K562 (cell line): ENCODE results near the gene CCDC183. TPM values are rescaled to one million over a fixed set of nuclear protein-coding genes. Genes with fewer than 3 reads are reported as not detected.

Experiments
- ATAC-seq: fragments of 200-7000 bp; cut with Tn5 transposase; 3 replicates; pipeline ENCODE4 v1.9.1; 2020; ENCODE audit warnings: moderate library complexity
- BruUV-seq: library from RNA; stranded (reverse); fragments of 400-500 nt; replicated peaks from 2 replicates; lab custom pipeline; 2021; lab: Mats Ljungman, UMichigan
- CTCF ChIA-PET: fragments of 300-600 bp; formaldehyde crosslinking; extraction: SDS; loops from one replicate; lab custom pipeline; 2021; ENCODE audit warnings: low intra/inter-chr PET ratio; lab: Yijun Ruan, JAX
- POLR2A ChIA-PET: fragments of 300-600, 350-650 bp; sonication (Branson Sonifier 250); formaldehyde crosslinking; extraction: SDS; loops from one replicate; lab custom pipeline; 2021; ENCODE audit warnings: antibody characterized with exemption, inconsistent platforms; lab: Yijun Ruan, JAX
- DNase-seq, 4 experiments: peaks; one replicate each; pipeline versions ENCODE4 v3.0.0 to v3.0.0-alpha.2; 2011 to 2018; ENCODE audit warnings: low spot score in 3 of 4, mixed read lengths in 3 of 4; ENCODE audit errors: extremely low read depth in 1 of 4
- FAIRE-seq: peaks from 2 replicates; lab custom pipeline; 2011; peaks lifted over from hg19 to GRCh38; lab: Jason Lieb, UNC
- H2AFZ ChIP-seq: 2 replicates; pipeline ENCODE4 v1.6.0; 2011; ENCODE audit warnings: low read depth, low read length, control low read depth, inconsistent platforms
- H3K27ac ChIP-seq: fragments of 200-600 bp; 3 replicates; pipeline ENCODE4 v1.8.0; 2011; ENCODE audit warnings: low read depth, mild to moderate bottlenecking, control low read depth, inconsistent platforms, low read length, moderate library complexity, mixed read lengths; ENCODE audit errors: extremely low read depth
- H3K27me3 ChIP-seq, 2 experiments: fragments of 300-600 bp in 1 of 2; 2 replicates in 1 of 2; 3 replicates in 1 of 2; pipeline versions ENCODE4 v1.6.0 to v1.8.0; 2011; ENCODE audit warnings: inconsistent platforms in 2 of 2, low read length in 2 of 2, mild to moderate bottlenecking in 1 of 2, mixed read lengths in 1 of 2, moderate library complexity in 1 of 2; ENCODE audit not compliant: control insufficient read depth in 2 of 2, insufficient read depth in 2 of 2
- H3K36me3 ChIP-seq: fragments of 300-600 bp; 3 replicates; pipeline ENCODE4 v1.8.0; 2011; ENCODE audit warnings: mild to moderate bottlenecking, low read length, inconsistent platforms; ENCODE audit not compliant: control insufficient read depth, insufficient read depth
- H3K4me1 ChIP-seq, 2 experiments: fragments of 200-600 bp in 1 of 2; replicated peaks in 1 of 2; 2 replicates in 1 of 2; 3 replicates in 1 of 2; pipeline versions ENCODE4 v1.5.1 to v1.8.0; 2011; ENCODE audit warnings: inconsistent platforms in 2 of 2, low read length in 2 of 2, mild to moderate bottlenecking in 1 of 2, mixed read lengths in 1 of 2, moderate library complexity in 1 of 2; ENCODE audit not compliant: control insufficient read depth in 2 of 2, insufficient read depth in 2 of 2
- H3K4me2 ChIP-seq: 2 replicates; pipeline ENCODE4 v1.6.1; 2011; ENCODE audit warnings: low read length, control low read depth, inconsistent platforms, mixed read lengths; ENCODE audit not compliant: insufficient read depth
- H3K4me3 ChIP-seq: fragments of 200-600 bp; sonication (generic), shearing (Covaris generic); 2 replicates; pipeline ENCODE4 v1.5.1; 2016; ENCODE audit warnings: control low read depth, inconsistent platforms
- H3K79me2 ChIP-seq: fragments of 200-600 bp; 3 replicates; pipeline ENCODE4 v1.8.0; 2011; ENCODE audit warnings: low read length, inconsistent platforms; ENCODE audit not compliant: control insufficient read depth, insufficient read depth
- H3K9ac ChIP-seq, 2 experiments: 2 replicates each; pipeline versions ENCODE4 v1.6.0 to v1.6.1; 2011; ENCODE audit warnings: low read depth in 2 of 2, low read length in 2 of 2, control low read depth in 1 of 2, inconsistent platforms in 1 of 2, mild to moderate bottlenecking in 1 of 2, mixed read lengths in 1 of 2; ENCODE audit not compliant: insufficient read depth in 1 of 2
- H3K9me1 ChIP-seq: one replicate; pipeline ENCODE4 v1.6.0; 2011; ENCODE audit warnings: inconsistent platforms, mild to moderate bottlenecking, low read length, moderate library complexity; ENCODE audit not compliant: control insufficient read depth, insufficient read depth
- H3K9me3 ChIP-seq: replicated peaks from 2 replicates; pipeline ENCODE4 v1.5.1; 2011; ENCODE audit warnings: low read depth, low read length, inconsistent platforms; ENCODE audit not compliant: control insufficient read depth, insufficient read depth
- H4K20me1 ChIP-seq: replicated peaks from 2 replicates; pipeline ENCODE4 v1.6.1; 2011; ENCODE audit warnings: low read length, inconsistent platforms, mixed read lengths; ENCODE audit not compliant: control insufficient read depth, insufficient read depth
- ATF4 ChIP-seq: fragments of 450-650 bp; formaldehyde crosslinking; IDR thresholded peaks from 2 replicates; pipeline ENCODE4 v1.4.0; 2022; ENCODE audit warnings: mild to moderate bottlenecking, moderate library complexity
- FOXA3 ChIP-seq, 2 experiments: fragments of 450-650 bp in 1 of 2; sonication (generic) in 1 of 2; formaldehyde crosslinking; IDR thresholded peaks in 1 of 2; conservative IDR thresholded peaks in 1 of 2; 2 replicates each; pipeline versions ENCODE4 v1.4.0 to v1.8.0; 2020 to 2022; ENCODE audit warnings: mild to moderate bottlenecking in 2 of 2, missing genetic modification reagents in 1 of 2
- HES1 ChIP-seq: fragments of 450-650 bp; IDR thresholded peaks from 2 replicates; pipeline ENCODE4 v1.6.1; 2016; ENCODE audit warnings: low read depth, mild to moderate bottlenecking, moderate library complexity
- MED1 ChIP-seq: sonication (generic); formaldehyde crosslinking; IDR thresholded peaks from 2 replicates; pipeline ENCODE4 v1.8.1; 2023; ENCODE audit warnings: missing genetic modification reagents, borderline replicate concordance
- NFIC ChIP-seq: fragments of 450-650 bp; IDR thresholded peaks from 2 replicates; pipeline ENCODE4 v1.6.1; 2017; ENCODE audit warnings: mild to moderate bottlenecking, inconsistent platforms
- NR4A1 ChIP-seq, 2 experiments: fragments of 250-450 bp in 1 of 2; fragments of 450-650 bp in 1 of 2; sonication (Bioruptor Pico) in 1 of 2; IDR thresholded peaks; 2 replicates each; pipeline versions ENCODE4 v1.4.0 to v1.6.1; 2016 to 2020; ENCODE audit warnings: mild to moderate bottlenecking in 2 of 2, missing compliant biosample characterization in 1 of 2, missing genetic modification characterization in 1 of 2, moderate library complexity in 1 of 2
- PHTF2 ChIP-seq: fragments of 250-450 bp; sonication (Bioruptor Pico); IDR thresholded peaks from 2 replicates; pipeline ENCODE4 v1.5.0; 2021; ENCODE audit warnings: mild to moderate bottlenecking
- ZBTB17 ChIP-seq: fragments of 450-650 bp; formaldehyde crosslinking; IDR thresholded peaks from 2 replicates; pipeline ENCODE4 v1.4.0; 2020; ENCODE audit warnings: mild to moderate bottlenecking
- ZMIZ1 ChIP-seq, 2 experiments: fragments of 150-350 bp in 1 of 2; IDR thresholded peaks; 2 replicates each; pipeline ENCODE4 v1.6.1; 2012 to 2016; ENCODE audit warnings: low read depth in 2 of 2, low read length in 2 of 2, mild to moderate bottlenecking in 1 of 2, moderate library complexity in 1 of 2
- ZNF134 ChIP-seq: fragments of 250-450 bp; sonication (Bioruptor Pico); conservative IDR thresholded peaks from 2 replicates; pipeline ENCODE4 v1.4.0; 2020
- WGBS: fragments of 100-300 bp; shearing (Covaris generic); methylation state at CpG from one replicate; pipeline ENCODE4 v1.1.6; 2016; ENCODE audit warnings: low coverage, mixed read lengths; ENCODE audit not compliant: insufficient coverage; ENCODE audit errors: missing lambda C conversion rate; 5-methylcytosine and 5-hydroxymethylcytosine counted together
- in situ Hi-C: fragments of 300-500 bp; cut with MboI; formaldehyde crosslinking; loops from 4 replicates; pipeline ENCODE4 v1.15.0; 2018; ENCODE audit warnings: inconsistent platforms, mixed read lengths
- intact Hi-C: fragments of 100-400 bp; cut with micrococcal nuclease; formaldehyde crosslinking; loops from 2 replicates; pipeline ENCODE4 v1.14.2; 2022
- polyA plus RNA-seq, 8 experiments: library from polyadenylated mRNA; depleted of rRNA in 4 of 8; stranded (reverse) in 5 of 8; unstranded in 3 of 8; fragments of >200 nt; fragmentation: Nextera tagmentation in 2 of 8; fragmentation: Illumina TruSeq in 1 of 8; extraction: Ambion mirVana in 2 of 8; extraction: Trizol in 1 of 8; gene quantifications; 2 replicates each; pipeline versions ENCODE4 v1.2.1 to v1.2.3, GENCODE V29; 2011 to 2014; ENCODE audit warnings: inconsistent platforms in 1 of 8, missing spikeins in 1 of 8
- total RNA-seq, 7 experiments: library from RNA; depleted of rRNA in 6 of 7; stranded (reverse); fragments of >200 nt in 6 of 7; fragmentation: Illumina TruSeq in 2 of 7; extraction: Trizol in 2 of 7; gene quantifications; 2 replicates each; pipeline versions ENCODE4 v1.2.1 to v1.2.3, GENCODE V29; 2011 to 2021; ENCODE audit warnings: low replicate concordance in 1 of 7

Gene CCDC183
- total and polyA plus RNA-seq, 9 of the 15 experiments (the other 6 are each of a cell fraction or from before 2014, with no cell fraction given): 0.21 to 0.60 (median 0.29) TPM; not detected in 4

GRCh38 chr9:136756836-136757235 is 39.3 kb upstream of the CCDC183 start:
- BruUV-seq: no TSS peak
- Histone ChIP-seq H3K9ac (peak overlapping the region in 1 of 2 experiments; percentile 42; a peak in 1 of 4 replicates), H3K9me3 (peaks cover 9% of the 10 kb centered on the region), H4K20me1 (no peaks in the 10 kb centered on the region), H3K9me1 (no peaks in the 10 kb centered on the region), H2AFZ (no peak overlapping the region)
- WGBS: 69% methylated on average over 18 of the region's 18 CpGs
- FAIRE-seq (no peak), DNase-seq (no peak)
- CTCF ChIA-PET: no interaction called here
- intact Hi-C loops: no loop called here
- POLR2A ChIA-PET: no interaction called here
- in situ Hi-C loops: no loop called here
- no peak for TF ChIP-seq FOXA3 (CRISPR knock-in tag; conservative IDR thresholded peaks at IDR 0.05 in 1 of 2, IDR thresholded peaks at IDR 0.05 in 1 of 2)
- TF ChIP-seq MED1 (CRISPR knock-in tag): no peak
- TF ChIP-seq ZNF134 (CRISPR knock-in tag): no peak
- TF ChIP-seq, all 486 proteins: peak for 0
- H3K36me3 ChIP-seq: no peaks in the 10 kb centered on the region
- H3K4me1 ChIP-seq: peaks cover 0 to 66% of the 10 kb centered on the region in 2 experiments; a peak in 3 of 5 replicates
- H3K27ac ChIP-seq: no peak overlapping the region
- ATAC-seq: no peak
- H3K4me2 ChIP-seq: no peak overlapping the region
- H3K79me2 ChIP-seq: no peaks in the 10 kb centered on the region
- no peaks in the 10 kb centered on the region for H3K27me3 ChIP-seq
- no peak overlapping the region for H3K4me3 ChIP-seq

- FAIRE-seq (no peak), DNase-seq (no peak), ATAC-seq (no peak)
- intact Hi-C loops (no loop called here), in situ Hi-C loops (no loop called here)
- Histone ChIP-seq H3K79me2 (no peaks in the 10 kb centered on the region), H3K36me3 (no peaks in the 10 kb centered on the region), H3K4me1 (peaks cover 1 to 71% of the 10 kb centered on the region in 2 experiments; a peak in 4 of 5 replicates), H4K20me1 (no peaks in the 10 kb centered on the region), H3K9me1 (no peaks in the 10 kb centered on the region), H3K27ac (no peak overlapping the region), H3K27me3 (no peaks in the 10 kb centered on the region), H3K9ac (peak overlapping the region in 1 of 2 experiments; percentile 42; a peak in 1 of 4 replicates), H3K4me2 (no peak overlapping the region), H2AFZ (no peak overlapping the region), H3K9me3 (peaks cover 7% of the 10 kb centered on the region), H3K4me3 (no peak overlapping the region)
- ChIA-PET CTCF (no interaction called here), POLR2A (no interaction called here)
- BruUV-seq: no TSS peak
- 70% methylated on average over 13 of the region's 20 CpGs for WGBS
- no peak for TF ChIP-seq ZBTB17 (CRISPR knock-in tag)
- TF ChIP-seq ZMIZ1 (IDR thresholded peaks at IDR 0.05; ENCODE audit: low read depth in 2 of 2, low read length in 2 of 2): no peak
- no peak for TF ChIP-seq NFIC
- TF ChIP-seq PHTF2 (CRISPR knock-in tag): no peak
- TF ChIP-seq ATF4 (CRISPR knock-in tag): no peak
- TF ChIP-seq HES1: no peak
- TF ChIP-seq NR4A1 (CRISPR knock-in tag; IDR thresholded peaks at IDR 0.05): no peak
- TF ChIP-seq NR4A1 (tag; IDR thresholded peaks at IDR 0.05): no peak
Measured at GRCh38 chr9:136757328-136757727, 38.8 kb upstream of the CCDC183 start.
